Stimulated activated effector memory CD8-positive, alpha-beta T cell treated with anti-CD3 and anti-CD28 coated beads, Interleukin-12 subunit alpha, Interleukin-12 subunit beta, amount 100 ng/mL, for 72 hours (primary cell): Measurements from ENCODE around the gene HTR3A.

Source experiments
- ATAC-seq: fragments of 150-1000 bp; cut with Tn5 transposase; 2 replicates; pipeline ENCODE4 v1.10.0; 2021
- DNase-seq, 2 donors: peaks; one replicate each; pipeline ENCODE4 v3.0.0; 2021 to 2022; ENCODE audit warnings: low spot score in 2 of 2
- H3K27ac Mint-ChIP-seq: one replicate; pipeline ENCODE4 v1.8.0; 2022; ENCODE audit warnings: mild to moderate bottlenecking, mixed read lengths
- H3K36me3 Mint-ChIP-seq: one replicate; pipeline ENCODE4 v1.8.0; 2022; ENCODE audit warnings: mild to moderate bottlenecking, mixed read lengths
- H3K4me1 Mint-ChIP-seq: one replicate; pipeline ENCODE4 v1.8.0; 2022; ENCODE audit warnings: mixed read lengths
- H3K4me3 Mint-ChIP-seq: one replicate; pipeline ENCODE4 v1.8.0; 2022; ENCODE audit warnings: mild to moderate bottlenecking, mixed read lengths
- H3K9me3 Mint-ChIP-seq: one replicate; pipeline ENCODE4 v1.8.0; 2022; ENCODE audit warnings: mixed read lengths

HTR3A gene

GRCh38 chr11:113991718-113992458 lies 17.0 kb downstream of the HTR3A start:
- H3K27ac Mint-ChIP-seq: no peak overlapping the region
- no peak overlapping the region for H3K4me3 Mint-ChIP-seq
- no peak for ATAC-seq
- no peaks in the 10 kb centered on the region for H3K36me3 Mint-ChIP-seq
- no peaks in the 10 kb centered on the region for H3K9me3 Mint-ChIP-seq
- H3K4me1 Mint-ChIP-seq: no peaks in the 10 kb centered on the region
- DNase-seq: no peak

- no peak for ATAC-seq
- no peaks in the 10 kb centered on the region for H3K4me1 Mint-ChIP-seq
- DNase-seq: no peak
- no peak overlapping the region for H3K4me3 Mint-ChIP-seq
- no peaks in the 10 kb centered on the region for H3K36me3 Mint-ChIP-seq
- H3K27ac Mint-ChIP-seq: no peak overlapping the region
- H3K9me3 Mint-ChIP-seq: no peaks in the 10 kb centered on the region
These were observed 17.7 kb downstream of the HTR3A start for GRCh38 chr11:113992459-113993110.

GRCh38 chr11:113994077-113994954 lies 19.4 kb downstream of the HTR3A start:
- peak; percentile 18 to 55 for DNase-seq
- no peak for ATAC-seq
- H3K9me3 Mint-ChIP-seq: no peaks in the 10 kb centered on the region
- no peaks in the 10 kb centered on the region for H3K4me1 Mint-ChIP-seq
- H3K36me3 Mint-ChIP-seq: no peaks in the 10 kb centered on the region
- no peak overlapping the region for H3K27ac Mint-ChIP-seq
- no peak overlapping the region for H3K4me3 Mint-ChIP-seq

- DNase-seq (no peak), ATAC-seq (no peak)
- Mint-ChIP-seq H3K36me3 (no peaks in the 10 kb centered on the region), H3K27ac (no peak overlapping the region), H3K4me3 (no peak overlapping the region), H3K9me3 (no peaks in the 10 kb centered on the region), H3K4me1 (no peaks in the 10 kb centered on the region)
These were observed 22.6 kb downstream of the HTR3A start for GRCh38 chr11:113997473-113997872.

- H3K36me3 Mint-ChIP-seq: no peaks in the 10 kb centered on the region
- no peaks in the 10 kb centered on the region for H3K9me3 Mint-ChIP-seq
- no peaks in the 10 kb centered on the region for H3K4me1 Mint-ChIP-seq
- no peak for ATAC-seq
- no peak overlapping the region for H3K27ac Mint-ChIP-seq
- no peak overlapping the region for H3K4me3 Mint-ChIP-seq
- DNase-seq: no peak
These were observed 23.7 kb downstream of the HTR3A start for GRCh38 chr11:113998574-113998973.

- ATAC-seq: no peak
- Mint-ChIP-seq H3K4me1 (no peaks in the 10 kb centered on the region), H3K27ac (no peak overlapping the region), H3K4me3 (no peak overlapping the region), H3K9me3 (no peaks in the 10 kb centered on the region), H3K36me3 (no peaks in the 10 kb centered on the region)
- DNase-seq: no peak
These were observed 25.6 kb downstream of the HTR3A start for GRCh38 chr11:114000526-114000925.

GRCh38 chr11:114001416-114001815 lies 26.5 kb downstream of the HTR3A start:
- H3K27ac Mint-ChIP-seq: no peak overlapping the region
- H3K9me3 Mint-ChIP-seq: no peaks in the 10 kb centered on the region
- DNase-seq (no peak), ATAC-seq (no peak)
- no peaks in the 10 kb centered on the region for H3K4me1 Mint-ChIP-seq
- H3K36me3 Mint-ChIP-seq: no peaks in the 10 kb centered on the region
- H3K4me3 Mint-ChIP-seq: no peak overlapping the region

- no peak for DNase-seq
These were observed 33.4 kb downstream of the HTR3A start for GRCh38 chr11:114008331-114008730.

GRCh38 chr11:114010931-114011330 lies 36.0 kb downstream of the HTR3A start:
- no peak overlapping the region for H3K4me3 Mint-ChIP-seq
- peaks cover 11% of the 10 kb centered on the region for H3K4me1 Mint-ChIP-seq
- H3K27ac Mint-ChIP-seq: no peak overlapping the region
- H3K36me3 Mint-ChIP-seq: no peaks in the 10 kb centered on the region
- no peaks in the 10 kb centered on the region for H3K9me3 Mint-ChIP-seq
- DNase-seq: no peak
- no peak for ATAC-seq

More at GRCh38 chr11:114008331-114008730, 33.4 kb downstream of the HTR3A start:
- H3K9me3 Mint-ChIP-seq: no peaks in the 10 kb centered on the region
- no peak overlapping the region for H3K4me3 Mint-ChIP-seq
- H3K27ac Mint-ChIP-seq: no peak overlapping the region
- no peaks in the 10 kb centered on the region for H3K36me3 Mint-ChIP-seq
- no peak for ATAC-seq
- H3K4me1 Mint-ChIP-seq: peaks cover 11% of the 10 kb centered on the region

- H3K27ac Mint-ChIP-seq: no peak overlapping the region
- peaks cover 11% of the 10 kb centered on the region for H3K4me1 Mint-ChIP-seq
- no peaks in the 10 kb centered on the region for H3K9me3 Mint-ChIP-seq
- DNase-seq (no peak), ATAC-seq (no peak)
- H3K36me3 Mint-ChIP-seq: no peaks in the 10 kb centered on the region
- no peak overlapping the region for H3K4me3 Mint-ChIP-seq
These were observed 36.5 kb downstream of the HTR3A start for GRCh38 chr11:114011443-114011842.

GRCh38 chr11:114015117-114015516 lies 40.2 kb downstream of the HTR3A start:
- Mint-ChIP-seq H3K4me1 (no peaks in the 10 kb centered on the region), H3K9me3 (no peaks in the 10 kb centered on the region), H3K36me3 (no peaks in the 10 kb centered on the region), H3K4me3 (no peak overlapping the region), H3K27ac (no peak overlapping the region)
- ATAC-seq: no peak
- no peak for DNase-seq

GRCh38 chr11:114016986-114017385 lies 42.1 kb downstream of the HTR3A start:
- no peak for DNase-seq
- no peaks in the 10 kb centered on the region for H3K9me3 Mint-ChIP-seq
- no peak overlapping the region for H3K4me3 Mint-ChIP-seq
- H3K36me3 Mint-ChIP-seq: no peaks in the 10 kb centered on the region
- no peak for ATAC-seq
- no peaks in the 10 kb centered on the region for H3K4me1 Mint-ChIP-seq
- H3K27ac Mint-ChIP-seq: no peak overlapping the region

GRCh38 chr11:114017723-114018122 lies 42.8 kb downstream of the HTR3A start:
- Mint-ChIP-seq H3K4me3 (no peak overlapping the region), H3K9me3 (no peaks in the 10 kb centered on the region), H3K27ac (no peak overlapping the region), H3K36me3 (no peaks in the 10 kb centered on the region), H3K4me1 (no peaks in the 10 kb centered on the region)
- no peak for DNase-seq
- no peak for ATAC-seq

- Mint-ChIP-seq H3K4me1 (no peaks in the 10 kb centered on the region), H3K4me3 (no peak overlapping the region), H3K36me3 (no peaks in the 10 kb centered on the region), H3K9me3 (no peaks in the 10 kb centered on the region), H3K27ac (no peak overlapping the region)
- no peak for ATAC-seq
- DNase-seq: no peak
These were observed 44.1 kb downstream of the HTR3A start for GRCh38 chr11:114019046-114019445.

- no peaks in the 10 kb centered on the region for H3K4me1 Mint-ChIP-seq
- no peak for DNase-seq
- no peak overlapping the region for H3K4me3 Mint-ChIP-seq
These were observed 44.7 kb downstream of the HTR3A start for GRCh38 chr11:114019574-114019973.

More at GRCh38 chr11:114019574-114019973, 44.7 kb downstream of the HTR3A start:
- ATAC-seq: no peak
- H3K27ac Mint-ChIP-seq: no peak overlapping the region
- no peaks in the 10 kb centered on the region for H3K36me3 Mint-ChIP-seq
- no peaks in the 10 kb centered on the region for H3K9me3 Mint-ChIP-seq
